ENCODE measurements around the gene PPP1CC.

The PPP1CC gene

DNA sequence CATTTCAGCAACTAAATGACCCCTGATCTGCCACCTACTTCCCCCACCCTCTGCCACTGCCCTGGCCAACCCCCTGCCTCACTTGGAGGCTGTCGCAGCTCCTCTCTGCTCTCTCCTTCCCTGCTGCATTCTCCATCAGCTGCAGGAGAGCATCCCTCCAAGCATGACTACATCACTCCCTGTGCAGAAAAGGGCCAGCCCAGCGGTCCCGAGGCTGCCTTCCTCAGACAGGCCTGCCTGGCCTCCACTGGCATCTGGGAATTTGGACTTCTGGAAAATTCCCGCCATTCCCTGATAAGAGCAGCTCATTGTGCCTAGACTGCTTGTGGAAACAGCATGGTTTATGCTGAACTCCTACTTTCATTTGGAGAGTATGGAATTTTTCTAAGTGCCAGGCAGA is 66.5 kb downstream of the PPP1CC start:
- TF ChIP-seq, protein P1, sequence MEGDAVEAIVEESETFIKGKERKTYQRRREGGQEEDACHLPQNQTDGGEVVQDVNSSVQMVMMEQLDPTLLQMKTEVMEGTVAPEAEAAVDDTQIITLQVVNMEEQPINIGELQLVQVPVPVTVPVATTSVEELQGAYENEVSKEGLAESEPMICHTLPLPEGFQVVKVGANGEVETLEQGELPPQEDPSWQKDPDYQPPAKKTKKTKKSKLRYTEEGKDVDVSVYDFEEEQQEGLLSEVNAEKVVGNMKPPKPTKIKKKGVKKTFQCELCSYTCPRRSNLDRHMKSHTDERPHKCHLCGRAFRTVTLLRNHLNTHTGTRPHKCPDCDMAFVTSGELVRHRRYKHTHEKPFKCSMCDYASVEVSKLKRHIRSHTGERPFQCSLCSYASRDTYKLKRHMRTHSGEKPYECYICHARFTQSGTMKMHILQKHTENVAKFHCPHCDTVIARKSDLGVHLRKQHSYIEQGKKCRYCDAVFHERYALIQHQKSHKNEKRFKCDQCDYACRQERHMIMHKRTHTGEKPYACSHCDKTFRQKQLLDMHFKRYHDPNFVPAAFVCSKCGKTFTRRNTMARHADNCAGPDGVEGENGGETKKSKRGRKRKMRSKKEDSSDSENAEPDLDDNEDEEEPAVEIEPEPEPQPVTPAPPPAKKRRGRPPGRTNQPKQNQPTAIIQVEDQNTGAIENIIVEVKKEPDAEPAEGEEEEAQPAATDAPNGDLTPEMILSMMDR (IDR thresholded peaks at IDR 0.05; ENCODE audit: low read depth, low read length): no peak
- no peak overlapping the region for H3K4me3 ChIP-seq (ENCODE audit: low read depth, low read length)

DNA sequence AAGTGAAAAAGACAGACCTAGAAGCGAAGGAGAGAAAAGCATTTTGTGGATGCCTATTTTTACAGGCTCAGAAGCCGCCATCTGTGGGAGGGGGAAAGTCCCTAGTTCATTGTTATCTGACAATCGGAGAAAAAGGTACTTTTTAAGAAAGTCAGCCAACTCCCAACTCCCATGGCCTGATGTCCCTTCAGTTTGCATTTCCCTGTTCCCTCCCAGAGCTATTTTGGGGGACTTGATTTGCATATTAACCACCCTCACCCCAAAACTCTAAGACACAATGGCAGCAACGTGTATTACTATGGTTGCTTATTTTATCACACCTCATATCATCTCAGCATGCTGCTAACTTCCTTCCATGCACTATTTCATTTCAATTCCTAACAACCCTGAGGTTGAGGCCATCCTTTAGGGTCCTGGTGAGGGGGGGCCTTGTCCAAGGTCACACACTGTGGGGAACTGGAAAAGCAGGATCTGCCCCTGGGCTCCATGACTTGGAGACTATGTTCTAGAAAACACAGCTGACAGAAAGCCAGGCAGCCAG is 72.5 kb downstream of the PPP1CC start:
- TF ChIP-seq, protein P1 (IDR thresholded peaks at IDR 0.05; ENCODE audit: low read depth, low read length): no peak
- H3K4me3 ChIP-seq (ENCODE audit: low read depth, low read length): no peak overlapping the region

Data from WI38 (cell line).